Stimulated activated CD8-positive, alpha-beta memory T cell treated with anti-CD3 and anti-CD28 coated beads, Interleukin-15, amount 100 ng/mL, for 24 hours (primary cell): ENCODE results near the gene G6PC2.
"Not testable (repeated sequence)": the region's sequence is repeated elsewhere in the genome, so short reads cannot be mapped to it uniquely, and the experiment has no call there.

Experiments
- DNase-seq: peaks from one replicate; pipeline ENCODE4 v3.0.0-alpha.2; 2020; ENCODE audit warnings: low read depth

The G6PC2 gene

DNA sequence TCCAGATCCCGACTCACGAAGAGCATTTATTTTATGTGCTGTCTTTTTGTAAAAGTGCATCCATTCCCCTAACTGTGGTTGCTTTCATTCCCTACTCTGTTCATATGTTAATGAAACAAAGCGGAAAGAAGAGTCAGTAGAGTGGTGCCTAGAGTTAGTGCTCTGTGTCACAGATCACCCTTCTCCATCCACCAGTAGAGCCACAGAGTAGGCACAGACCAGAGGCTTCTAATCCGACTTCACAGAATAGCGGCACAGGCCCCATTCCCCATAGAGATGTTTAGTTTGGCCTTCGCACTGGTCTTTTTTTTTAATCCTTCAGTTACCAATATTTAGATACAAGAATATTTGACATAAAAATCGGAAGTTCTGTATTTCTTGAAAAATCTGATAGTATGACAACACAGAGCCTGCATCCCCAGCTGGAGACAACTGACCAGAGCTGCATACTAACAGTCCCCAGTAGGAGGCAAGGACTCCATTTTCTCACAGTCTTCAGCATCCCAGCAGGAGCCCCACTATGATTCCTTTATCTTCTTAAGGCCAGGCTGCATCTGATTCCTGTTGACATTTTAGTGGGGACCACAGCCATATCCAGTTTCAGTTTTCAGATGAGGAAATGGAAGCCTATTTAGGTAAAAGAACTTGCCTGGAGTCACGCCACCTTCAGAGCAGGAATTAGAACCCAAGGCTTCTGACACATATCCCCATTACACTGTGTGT, 7.0 kb downstream of the G6PC2 start:
- no peak for DNase-seq

DNA sequence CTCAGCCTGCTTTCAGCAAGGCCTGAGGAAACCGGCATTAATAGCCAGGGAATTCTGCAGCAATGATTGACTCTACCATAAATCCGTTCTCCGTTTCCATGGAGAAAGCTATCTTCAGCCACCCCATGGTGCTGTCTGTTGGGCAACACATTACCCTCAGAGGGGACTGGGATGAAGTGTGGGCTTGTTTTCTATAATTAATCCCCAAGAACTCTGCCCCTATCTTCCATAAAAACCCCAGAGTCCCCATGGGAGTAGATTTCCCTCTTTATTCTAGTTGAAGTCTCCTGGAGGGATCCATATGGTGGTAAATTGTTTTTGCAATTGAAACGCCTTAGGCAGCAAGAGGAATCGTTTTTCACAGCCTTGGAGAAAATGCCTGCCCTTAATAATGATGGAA, 9.2 kb downstream of the G6PC2 start:
- DNase-seq, result no peak

DNA sequence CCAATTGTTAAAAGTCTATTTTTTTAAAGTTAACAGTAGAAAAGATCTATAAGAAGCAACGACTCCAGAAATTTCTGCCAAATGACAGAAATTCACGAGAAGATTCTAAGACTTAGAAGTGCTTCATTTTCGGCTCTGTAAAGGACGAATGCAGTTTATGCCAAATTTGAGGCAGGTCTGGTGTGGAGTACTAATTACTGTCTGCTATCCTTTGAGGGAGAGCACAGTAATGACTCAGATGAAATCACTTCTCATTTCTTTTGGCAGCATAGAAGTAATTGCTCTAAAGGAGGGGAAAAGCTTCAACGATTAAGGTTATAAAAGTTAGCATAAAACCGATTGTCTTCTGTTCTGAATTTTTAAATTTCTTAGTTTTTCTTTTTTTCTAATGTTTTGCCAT, 11.4 kb downstream of the G6PC2 start:
- DNase-seq, result no peak

DNA sequence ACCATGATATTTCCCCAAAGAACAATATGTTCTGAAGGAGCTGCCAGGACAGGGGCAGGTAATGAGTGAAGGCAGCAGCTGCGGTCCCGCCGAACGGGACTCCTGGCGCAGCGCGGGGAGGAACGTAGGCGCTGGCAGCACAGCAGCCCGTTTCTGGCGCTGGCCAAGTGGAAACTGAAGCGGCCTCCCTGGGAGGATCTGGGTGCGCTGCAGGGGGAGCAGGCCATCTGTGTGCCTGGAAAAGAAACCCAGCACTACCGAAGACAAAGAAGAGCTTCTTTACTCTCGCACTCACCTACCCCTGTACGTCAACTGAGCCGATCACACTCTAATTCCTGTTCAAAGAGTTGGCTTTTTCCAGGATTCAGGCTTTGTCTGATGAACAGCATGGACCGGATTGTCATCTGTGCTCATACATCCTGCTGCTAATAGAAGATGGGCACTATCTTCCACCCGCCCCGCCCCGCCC, 11.8 kb downstream of the G6PC2 start:
- DNase-seq, result no peak

DNA sequence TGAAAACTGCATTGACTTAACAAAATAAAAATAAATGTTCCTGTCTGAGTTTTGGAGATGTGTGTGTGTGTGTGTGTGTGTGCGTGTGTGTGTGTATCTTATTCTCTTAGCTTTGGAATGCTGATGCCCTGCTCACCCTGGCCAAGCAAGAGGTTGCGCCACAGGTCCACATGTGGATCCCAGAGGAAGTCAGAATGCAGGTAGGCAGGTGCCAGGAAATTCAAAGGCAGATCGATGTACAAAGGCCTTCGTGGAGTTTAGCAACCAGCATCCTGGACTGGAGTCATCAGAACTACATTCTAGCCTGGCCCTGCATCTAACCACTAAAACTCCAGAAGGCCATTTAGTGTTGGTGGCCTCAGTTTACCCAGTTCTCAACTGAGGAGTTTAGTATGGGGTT, 12.4 kb downstream of the G6PC2 start:
- no peak for DNase-seq

DNA sequence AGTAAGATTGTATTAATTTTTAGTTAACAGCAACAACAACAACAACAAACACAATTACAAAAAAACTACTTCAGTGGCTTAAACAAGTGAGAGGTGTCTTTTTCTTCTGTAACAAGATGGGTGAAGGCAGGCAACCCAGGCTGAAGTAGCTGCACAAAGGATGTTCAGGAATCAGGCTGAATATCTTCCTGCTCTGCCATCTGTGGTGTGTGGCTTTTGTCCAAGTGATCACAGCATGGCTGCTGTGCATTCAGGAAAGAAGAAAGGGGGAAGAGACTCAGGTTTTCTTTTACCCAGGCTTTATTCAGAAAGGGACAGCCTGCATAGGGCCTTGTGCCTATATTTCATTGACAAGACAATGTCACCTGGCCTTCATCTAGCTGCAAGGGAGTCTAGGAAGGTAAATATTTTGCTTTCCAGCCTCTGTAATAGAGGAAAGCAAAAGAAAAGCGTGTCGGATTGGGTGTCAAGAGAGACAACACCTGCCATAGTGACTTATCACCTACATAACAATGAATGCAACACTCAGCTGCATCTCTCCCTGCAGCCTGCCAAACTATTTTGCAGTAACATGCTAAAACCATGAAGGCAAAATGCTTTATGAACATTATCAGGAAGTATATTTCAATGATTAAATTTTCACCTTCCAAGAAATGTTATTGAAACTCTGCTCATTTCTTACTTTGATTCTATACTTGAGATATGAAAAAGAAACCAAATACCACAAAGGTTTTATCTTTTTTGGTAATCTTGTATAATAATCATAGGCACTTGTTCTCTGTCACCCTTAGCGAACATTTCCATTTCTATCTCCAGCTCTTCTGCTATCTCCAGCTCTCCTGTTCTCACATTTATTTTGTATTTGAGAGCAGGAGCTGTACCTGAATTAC, 14.6 kb downstream of the G6PC2 start:
- no peak for DNase-seq

DNA sequence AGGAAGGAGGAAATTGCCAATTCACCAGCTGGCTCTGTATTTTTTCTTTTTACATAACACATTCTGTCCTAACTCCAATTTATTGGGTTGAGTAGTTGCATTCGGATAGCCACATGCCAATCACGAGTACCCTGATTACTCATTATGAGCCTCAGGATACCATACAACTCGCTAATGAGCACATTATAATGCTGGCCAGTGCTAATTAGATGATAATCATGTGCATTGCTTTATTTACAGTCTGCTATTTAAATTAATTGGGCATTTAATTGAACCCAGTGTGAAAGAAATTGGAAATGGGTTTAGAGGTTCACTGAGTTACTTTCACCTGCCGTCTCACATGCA, 15.2 kb downstream of the G6PC2 start:
- no peak for DNase-seq

DNA sequence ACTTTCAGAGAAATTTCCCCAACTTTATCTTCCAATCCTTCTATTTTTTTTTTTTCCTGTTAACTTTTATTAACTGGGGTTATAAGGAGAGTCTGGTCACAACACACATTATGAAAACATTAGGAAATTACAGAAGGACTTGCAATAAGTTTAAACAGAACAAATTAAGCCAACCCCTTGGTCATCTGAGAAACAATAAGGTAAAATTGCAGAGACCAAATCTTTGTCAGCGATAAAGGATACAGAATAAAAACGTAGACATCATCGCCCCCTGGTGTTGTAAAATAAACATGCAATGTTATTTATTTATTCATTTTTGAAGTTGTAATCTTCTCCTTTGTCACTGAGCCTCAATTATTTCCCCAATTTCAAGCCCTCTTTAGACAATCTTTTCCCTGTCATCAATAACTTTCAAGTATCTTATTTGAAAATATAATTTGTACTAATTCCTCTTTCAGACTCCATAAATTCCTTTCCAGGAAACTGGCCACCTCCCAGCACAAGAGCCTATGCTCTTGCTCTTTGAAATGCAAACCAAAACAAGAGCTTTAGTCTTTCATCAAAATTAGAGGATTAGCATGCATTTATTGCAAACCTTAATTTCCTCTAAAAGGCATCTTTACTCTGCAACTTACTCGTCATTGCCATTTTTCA, 19.5 kb downstream of the G6PC2 start:
- no peak for DNase-seq

DNA sequence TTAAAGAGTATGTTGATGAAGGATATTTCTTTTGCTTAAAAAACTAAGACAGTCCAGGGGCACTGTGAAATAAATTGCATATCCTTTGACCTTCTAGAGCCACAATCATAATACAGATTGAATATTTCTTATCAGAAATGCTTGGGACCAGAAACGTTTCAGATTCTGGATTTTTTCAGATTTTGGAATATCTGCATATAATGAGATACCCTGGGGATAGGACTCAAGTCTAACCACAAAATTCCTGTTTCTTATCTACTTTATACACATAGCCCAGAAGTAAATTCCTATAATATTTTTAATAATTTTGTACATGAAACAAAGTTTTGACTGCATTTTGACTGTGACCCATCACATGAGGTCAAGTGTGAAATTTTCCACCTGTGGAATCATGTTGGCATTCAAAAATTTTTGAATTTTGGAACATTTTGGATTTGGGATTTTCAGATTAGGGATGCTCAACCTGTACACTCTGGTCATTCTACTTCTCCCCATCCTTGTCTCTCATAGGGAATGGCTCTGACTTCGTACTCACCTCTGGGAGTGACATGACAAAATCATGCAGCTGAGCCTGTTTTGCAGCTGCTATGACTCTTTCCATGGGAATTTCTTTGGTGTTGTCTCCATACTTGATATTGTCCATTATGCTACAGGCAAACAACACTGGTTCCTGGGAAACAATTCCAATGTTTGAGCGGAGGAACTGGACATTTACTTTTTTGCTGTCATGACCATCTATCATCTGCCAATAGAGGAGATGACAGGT, 25.7 kb downstream of the G6PC2 start:
- no peak for DNase-seq

DNA sequence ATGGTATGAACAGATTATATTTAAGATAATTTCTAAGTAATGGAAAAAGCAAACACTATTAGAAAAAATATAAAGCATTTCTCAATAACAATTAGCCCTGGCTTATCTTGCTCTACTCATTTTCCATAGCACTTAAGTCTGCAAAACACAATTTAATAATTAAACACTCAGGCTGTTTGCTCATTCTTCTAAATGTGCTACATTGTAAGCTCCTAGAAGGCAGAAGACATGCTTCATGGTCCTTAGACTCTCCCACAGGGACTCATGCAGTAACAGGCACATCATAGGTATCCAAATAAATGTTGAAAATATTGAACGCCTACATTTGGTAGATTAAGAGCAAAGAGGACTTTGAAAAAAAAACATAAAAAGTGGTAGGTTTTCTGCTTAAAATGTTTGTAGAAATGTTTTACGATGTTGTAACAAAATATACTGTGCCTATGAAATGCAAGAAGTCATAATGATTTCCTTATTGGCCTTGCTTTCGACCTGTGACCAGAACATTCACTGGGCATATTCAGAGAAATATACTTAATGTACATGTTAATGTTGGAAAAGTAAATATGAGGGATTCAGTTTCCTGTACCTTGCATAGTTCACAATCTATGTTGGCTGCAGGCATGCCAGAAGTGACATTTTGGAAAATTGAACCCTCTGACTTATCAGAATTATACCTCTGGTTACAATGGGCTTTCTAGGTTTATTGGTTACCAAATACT, 27.2 kb downstream of the G6PC2 start:
- no peak for DNase-seq

DNA sequence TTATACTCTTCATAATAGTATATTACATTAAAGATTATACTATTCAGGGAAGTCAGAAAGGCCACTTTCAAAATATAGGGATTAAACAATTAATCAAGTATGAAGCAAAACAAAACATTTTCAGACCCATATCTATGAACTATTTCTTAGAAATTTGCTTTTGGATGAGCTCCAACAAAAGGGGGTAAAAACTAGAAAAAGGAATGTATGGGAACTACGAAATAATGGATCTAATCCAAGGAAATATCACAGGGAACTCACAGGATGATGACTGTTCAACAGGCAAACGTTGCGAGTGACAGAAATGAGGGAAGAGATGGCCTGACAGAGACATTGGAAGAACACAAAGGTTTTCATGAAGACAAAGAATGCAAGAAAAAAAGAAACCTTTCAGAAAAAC, 27.9 kb downstream of the G6PC2 start:
- no peak for DNase-seq

DNA sequence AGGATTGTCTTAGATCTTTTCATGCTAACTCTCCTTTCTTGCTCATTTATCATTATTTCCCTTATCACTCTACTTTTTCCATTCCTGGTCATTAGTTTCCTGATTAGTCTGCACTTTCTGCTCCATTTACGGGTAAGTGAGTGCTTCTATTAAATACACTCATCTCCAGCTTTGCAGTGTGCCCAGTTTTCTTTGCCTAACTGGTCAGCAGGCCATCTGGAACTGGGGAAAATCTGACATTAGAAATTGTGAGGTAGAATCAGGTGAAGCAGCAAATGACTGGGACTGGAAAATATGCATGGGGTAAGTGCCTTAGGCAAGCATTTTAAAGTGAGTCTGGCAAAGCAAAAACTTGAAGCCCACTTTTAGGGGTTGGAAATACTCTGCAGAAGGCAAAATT, 29.2 kb downstream of the G6PC2 start:
- DNase-seq, result no peak

DNA sequence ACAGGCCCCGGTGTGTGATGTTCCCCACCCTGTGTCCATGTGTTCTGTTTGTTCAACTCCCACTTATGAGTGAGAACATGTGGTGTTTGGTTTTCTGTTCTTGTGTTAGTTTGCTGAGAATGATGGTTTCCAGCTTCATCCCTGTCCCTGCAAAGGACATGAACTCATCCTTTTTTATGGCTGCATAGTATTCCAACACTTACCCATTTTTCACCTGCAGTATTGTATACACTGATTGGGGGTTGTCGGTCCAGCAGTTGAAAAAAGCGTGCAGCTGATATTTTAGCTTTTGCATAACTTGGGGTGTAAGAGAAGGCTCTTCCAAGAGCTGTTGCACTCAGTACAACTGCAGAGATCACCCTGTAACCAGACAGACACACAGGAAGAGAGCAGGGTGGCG, 31.1 kb downstream of the G6PC2 start:
- not testable (repeated sequence) for DNase-seq

DNA sequence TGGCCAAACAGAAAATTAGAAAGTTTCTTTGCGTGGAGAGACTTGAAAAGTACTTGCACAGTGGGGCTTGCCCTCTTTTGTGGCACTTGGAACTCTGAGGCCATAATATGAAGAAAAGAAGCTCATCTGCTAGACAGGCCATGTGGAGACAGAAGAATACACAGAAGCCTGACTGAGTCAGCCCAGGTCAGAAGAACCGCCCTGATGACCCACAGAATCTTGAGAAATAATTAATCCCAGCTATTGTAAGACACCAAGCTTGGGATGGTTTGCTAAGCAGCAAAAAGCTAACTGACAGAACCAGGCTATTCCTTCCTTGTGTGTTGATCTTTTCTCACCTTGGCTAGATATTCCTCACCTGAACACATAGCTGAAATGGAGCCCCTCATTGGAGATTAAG, 33.7 kb downstream of the G6PC2 start:
- no peak for DNase-seq

DNA sequence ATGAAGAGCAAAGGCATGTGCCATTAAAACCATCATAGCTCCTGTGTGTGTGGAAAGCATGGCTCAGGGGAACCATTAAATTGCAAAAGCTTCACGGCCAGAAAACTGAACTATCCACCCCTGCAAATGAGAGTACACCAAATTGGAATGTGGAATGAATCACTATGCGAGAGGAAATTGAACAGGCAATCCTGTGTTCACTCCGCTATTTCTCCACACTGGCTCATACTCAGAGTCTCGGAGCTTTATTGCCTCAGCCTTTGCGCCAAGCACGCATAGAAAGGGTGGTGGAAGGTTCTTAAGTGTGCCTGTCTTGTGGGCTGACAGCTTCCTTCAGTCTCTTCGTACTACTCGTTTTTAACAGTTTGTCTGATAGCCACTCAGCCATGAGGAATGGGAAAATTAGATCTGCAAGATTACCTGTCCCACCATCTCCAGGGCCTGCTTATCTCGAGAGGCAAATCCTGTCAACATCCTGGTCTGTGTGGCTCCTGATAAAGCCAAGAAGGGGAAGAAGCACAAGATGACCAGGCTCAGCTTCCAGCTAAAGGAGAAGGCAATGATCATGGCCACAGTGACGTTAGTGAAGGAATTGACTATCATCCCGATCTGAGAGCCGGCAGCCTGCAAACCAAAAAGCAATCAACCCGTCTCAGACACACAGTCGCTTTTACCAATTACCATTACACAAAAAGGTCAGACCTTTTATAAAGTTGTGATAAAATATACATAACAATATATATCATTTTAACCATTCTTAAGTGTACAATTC, 34.9 kb downstream of the G6PC2 start:
- no peak for DNase-seq

DNA sequence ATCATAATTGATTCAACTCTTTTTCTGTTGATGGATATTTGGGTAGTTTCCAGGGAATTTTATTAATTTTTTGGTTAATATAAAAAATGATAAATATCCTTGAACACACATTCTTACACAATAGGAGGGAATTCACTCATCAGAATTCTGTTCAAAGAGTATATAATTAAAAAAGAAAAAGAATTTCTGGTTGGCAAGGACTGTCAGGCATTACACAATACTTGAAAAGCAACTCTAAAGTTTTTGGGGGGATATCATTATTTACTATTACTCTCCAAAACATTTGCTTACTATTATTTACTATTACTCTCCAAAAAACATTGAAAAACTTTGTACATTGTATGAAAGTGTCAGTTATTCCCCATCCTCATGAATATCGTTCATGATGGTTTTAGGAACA, 38.0 kb downstream of the G6PC2 start:
- DNase-seq, result no peak

DNA sequence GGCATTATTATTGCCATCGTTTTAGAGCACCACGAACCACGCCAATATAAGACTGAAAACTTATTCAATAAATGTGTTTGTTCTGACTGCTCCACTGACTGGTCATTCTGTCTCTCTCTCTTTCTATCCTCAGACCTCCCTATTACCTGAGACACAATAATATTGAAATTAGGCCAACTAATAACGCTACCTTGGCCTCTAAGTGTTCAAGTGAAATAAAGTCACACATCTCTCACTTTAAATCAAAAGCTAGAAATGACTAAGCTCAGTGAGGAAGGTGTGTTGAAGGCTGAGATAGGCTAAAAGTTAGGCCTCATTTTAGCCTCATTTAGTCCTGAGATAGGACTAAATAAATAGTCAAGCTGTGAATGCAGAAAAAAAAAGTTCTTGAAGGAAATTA, 38.8 kb downstream of the G6PC2 start:
- DNase-seq, result no peak

DNA sequence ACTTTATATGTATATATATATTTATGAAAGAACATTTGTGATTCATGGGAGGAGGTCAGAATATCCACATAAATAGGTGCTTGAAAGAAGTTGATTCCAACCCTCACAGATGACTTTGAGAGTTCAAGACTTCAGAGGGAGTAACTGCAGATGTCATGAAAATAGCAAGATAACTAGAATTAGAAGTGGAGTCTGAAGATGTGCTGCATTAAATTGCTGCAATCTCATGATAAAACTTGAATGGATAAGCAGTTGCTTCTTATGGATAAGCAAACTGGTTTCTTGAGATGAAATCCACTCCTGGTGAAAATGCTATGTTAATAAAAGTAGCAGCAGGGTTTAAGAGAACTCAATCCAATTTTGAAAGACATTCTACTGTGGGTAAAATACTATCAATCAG, 40.2 kb downstream of the G6PC2 start:
- DNase-seq, result no peak

DNA sequence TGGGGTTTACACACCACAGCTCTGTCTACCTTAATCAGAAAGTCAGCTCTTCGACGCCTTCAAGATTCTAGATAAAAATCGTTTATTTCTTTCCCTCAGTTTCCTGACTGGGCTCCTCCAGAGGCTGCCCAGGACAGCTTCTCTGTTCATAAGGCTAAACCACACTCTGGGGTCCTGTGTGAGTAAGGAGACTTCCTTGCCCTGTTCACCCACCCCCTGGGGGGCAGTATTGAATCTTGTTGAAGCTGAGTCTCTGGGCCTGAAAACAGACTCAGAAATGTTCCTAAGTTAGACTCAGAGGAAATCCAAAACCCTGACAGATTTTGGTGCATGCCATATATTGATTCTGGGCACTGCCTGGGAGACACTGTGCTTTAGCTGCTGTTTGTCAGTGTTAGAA, 43.0 kb downstream of the G6PC2 start:
- no peak for DNase-seq

DNA sequence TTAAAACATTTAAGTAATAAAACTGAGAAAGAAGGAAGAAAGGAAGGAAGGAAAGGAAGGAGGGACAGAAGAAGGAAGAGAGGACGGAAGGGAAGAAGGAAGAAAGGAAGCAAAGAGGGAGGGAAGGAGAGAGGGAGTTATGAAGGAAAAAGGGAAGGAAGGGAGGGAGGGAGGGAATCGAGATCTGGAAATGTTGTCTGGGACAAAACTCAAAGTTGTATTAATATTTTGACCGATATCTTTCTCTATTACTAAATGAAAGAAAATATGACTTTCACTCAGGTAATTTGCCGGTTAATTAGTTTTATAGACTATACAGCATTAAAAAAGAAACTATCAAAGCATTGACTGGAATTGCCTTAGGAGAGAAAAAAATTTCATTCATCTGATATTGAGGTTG, 44.4 kb downstream of the G6PC2 start:
- DNase-seq, result no peak
